Measurements from ENCODE around the gene GAS7.

DNA sequence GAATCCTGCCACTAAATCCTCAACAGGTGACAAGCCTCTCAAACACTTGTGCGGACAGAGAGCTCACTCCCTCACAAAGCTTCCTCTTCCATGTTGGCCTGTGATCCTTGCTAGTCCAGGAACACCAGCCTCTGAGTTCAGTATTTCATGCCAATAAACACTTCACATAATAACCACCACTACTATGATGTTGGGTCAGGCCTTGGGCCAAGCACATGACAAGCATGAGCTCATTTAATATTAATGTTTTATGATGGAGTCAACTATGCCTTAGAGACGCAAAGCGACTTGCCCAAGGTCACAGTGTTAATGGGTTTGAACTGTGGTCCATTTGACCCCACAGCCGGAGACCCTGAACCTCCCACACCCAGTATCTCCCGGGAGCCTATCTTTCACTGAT lies 129.1 kb downstream of the GAS7 start:
- TF ChIP-seq POLR2A (IDR thresholded peaks at IDR 0.05; ENCODE audit: low read length) (no peak), GATA1 (IDR thresholded peaks at IDR 0.05; ENCODE audit: low read depth, low read length) (no peak)
